HepG2 (cell line): ENCODE measurements around the gene TRIM72. TPM values are rescaled to one million over a fixed set of nuclear protein-coding genes. Genes with fewer than 3 reads are reported as not detected.
"Not testable (repeated sequence)": the region's sequence is repeated elsewhere in the genome, so short reads cannot be mapped to it uniquely, and the experiment has no call there.

Experiments
- ATAC-seq: fragments of 200-7000 bp; cut with Tn5 transposase; 3 replicates; pipeline ENCODE4 v1.9.1; 2020; ENCODE audit warnings: mild to moderate bottlenecking, moderate library complexity
- BruUV-seq: library from RNA; stranded (reverse); fragments of 400-500 nt; replicated peaks from 2 replicates; lab custom pipeline; 2021; lab: Mats Ljungman, UMichigan
- CTCF ChIA-PET: fragments of 300-600 bp; formaldehyde crosslinking; extraction: SDS; loops from one replicate; lab custom pipeline; 2021; ENCODE audit warnings: low total read pairs, inconsistent platforms, low intra/inter-chr PET ratio; lab: Yijun Ruan, JAX
- POLR2A ChIA-PET: fragments of 350-600 bp; sonication (Branson Sonifier 250); formaldehyde crosslinking; loops from one replicate; lab custom pipeline; 2020; ENCODE audit warnings: antibody characterized with exemption, inconsistent platforms; lab: Yijun Ruan, JAX
- DNase-seq: peaks from one replicate; pipeline ENCODE4 v3.0.0-alpha.2; 2015; ENCODE audit warnings: low spot score
- FAIRE-seq: peaks from 3 replicates; lab custom pipeline; 2011; peaks lifted over from hg19 to GRCh38; lab: Jason Lieb, UNC
- H2AFZ ChIP-seq: one replicate; pipeline ENCODE4 v1.6.1; 2011; ENCODE audit warnings: low read length, inconsistent platforms
- H3K27ac ChIP-seq: fragments of 300-600 bp; 3 replicates; pipeline ENCODE4 v1.8.0; 2011; ENCODE audit warnings: mixed run types, mild to moderate bottlenecking, mixed read lengths, low read length, inconsistent platforms; ENCODE audit not compliant: insufficient read depth; ENCODE audit errors: extremely low read length
- H3K27me3 ChIP-seq, 2 experiments: fragments of 200-600 bp in 1 of 2; 2 replicates in 1 of 2; 3 replicates in 1 of 2; pipeline versions ENCODE4 v1.6.0 to v1.8.0; 2011; ENCODE audit warnings: low read length in 2 of 2, mild to moderate bottlenecking in 2 of 2, moderate library complexity in 2 of 2, inconsistent platforms in 1 of 2; ENCODE audit not compliant: insufficient read depth in 2 of 2, control insufficient read depth in 1 of 2
- H3K36me3 ChIP-seq, 2 experiments: fragments of 200-600 bp in 1 of 2; replicated peaks in 1 of 2; 2 replicates in 1 of 2; 3 replicates in 1 of 2; pipeline versions ENCODE4 v1.5.1 to v1.8.0; 2011; ENCODE audit warnings: low read length in 2 of 2, inconsistent platforms in 1 of 2; ENCODE audit not compliant: insufficient read depth in 2 of 2, control insufficient read depth in 1 of 2
- H3K4me1 ChIP-seq: 2 replicates; pipeline ENCODE4 v1.5.1; 2012; ENCODE audit warnings: low read length, inconsistent platforms; ENCODE audit not compliant: insufficient read depth
- H3K4me2 ChIP-seq: 2 replicates; pipeline ENCODE4 v1.6.0; 2011; ENCODE audit warnings: low read depth, low read length, inconsistent platforms
- H3K4me3 ChIP-seq, 3 experiments: fragments of 200-600 bp in 1 of 3; sonication (generic), shearing (Covaris generic) in 1 of 3; replicated peaks in 1 of 3; 2 replicates each; pipeline ENCODE4 v1.5.1; 2011 to 2016; ENCODE audit warnings: low read length in 3 of 3, inconsistent platforms in 2 of 3, low read depth in 2 of 3, mild to moderate bottlenecking in 2 of 3, control low read depth in 1 of 3, mixed read lengths in 1 of 3; ENCODE audit not compliant: insufficient read depth in 1 of 3
- H3K79me2 ChIP-seq: one replicate; pipeline ENCODE4 v1.6.1; 2011; ENCODE audit warnings: low read length, inconsistent platforms; ENCODE audit not compliant: insufficient read depth
- H3K9ac ChIP-seq: 2 replicates; pipeline ENCODE4 v1.6.0; 2011; ENCODE audit warnings: mild to moderate bottlenecking, low read depth, low read length, inconsistent platforms; ENCODE audit not compliant: insufficient read depth
- H3K9me3 ChIP-seq: 2 replicates; pipeline ENCODE4 v1.5.1; 2012; ENCODE audit warnings: mild to moderate bottlenecking, low read length
- H4K20me1 ChIP-seq: 2 replicates; pipeline ENCODE4 v1.6.0; 2011; ENCODE audit warnings: inconsistent platforms, mild to moderate bottlenecking, low read length, moderate library complexity; ENCODE audit not compliant: insufficient read depth
- AGO2 ChIP-seq: fragments of 200-400 bp; formaldehyde crosslinking; optimal IDR thresholded peaks from 2 replicates; pipeline ENCODE3; 2017; ENCODE audit warnings: mild to moderate bottlenecking, low read depth, low read length, moderate library complexity
- AHR ChIP-seq: IDR thresholded peaks from 2 replicates; pipeline ENCODE4 v1.6.1; 2018; ENCODE audit warnings: missing genetic modification reagents, missing compliant biosample characterization
- POLR2A ChIP-seq, 2 experiments: IDR thresholded peaks; 2 replicates each; pipeline ENCODE4 v1.6.1; 2011; ENCODE audit warnings: low read depth in 2 of 2, low read length in 2 of 2, mild to moderate bottlenecking in 1 of 2, moderate library complexity in 1 of 2; ENCODE audit not compliant: insufficient read depth in 1 of 2
- POLR2AphosphoS2 ChIP-seq: IDR thresholded peaks from 2 replicates; pipeline ENCODE4 v1.6.1; 2011; ENCODE audit warnings: low read depth, low read length, improper control_type of control experiment
- POLR2AphosphoS5 ChIP-seq: IDR thresholded peaks from 2 replicates; pipeline ENCODE4 v1.6.1; 2012; ENCODE audit warnings: low read depth, low read length
- POLR2G ChIP-seq: fragments of 200-400 bp; formaldehyde crosslinking; IDR thresholded peaks from 2 replicates; pipeline ENCODE4 v1.6.1; 2018; ENCODE audit warnings: mild to moderate bottlenecking, low read depth, low read length, moderate library complexity
- RBFOX2 ChIP-seq: fragments of 200-400 bp; formaldehyde crosslinking; IDR thresholded peaks from 2 replicates; pipeline ENCODE4 v1.6.1; 2017; ENCODE audit warnings: low read depth, mild to moderate bottlenecking, low read length
- RBM22 ChIP-seq: fragments of 200-400 bp; formaldehyde crosslinking; optimal IDR thresholded peaks from 2 replicates; pipeline ENCODE3; 2017; ENCODE audit warnings: mild to moderate bottlenecking, low read length, moderate library complexity
- THYN1 ChIP-seq: sonication (generic); formaldehyde crosslinking; IDR thresholded peaks from 2 replicates; pipeline ENCODE4 v1.8.1; 2023; ENCODE audit warnings: low read depth, mild to moderate bottlenecking, moderate library complexity, missing genetic modification reagents, borderline replicate concordance
- ZNF230 ChIP-seq: sonication (generic); formaldehyde crosslinking; IDR thresholded peaks from 2 replicates; pipeline ENCODE4 v1.4.0; 2020; ENCODE audit warnings: mild to moderate bottlenecking, missing genetic modification reagents
- ZNF367 ChIP-seq: sonication (generic); formaldehyde crosslinking; IDR thresholded peaks from 2 replicates; pipeline ENCODE4 v1.4.0; 2020; ENCODE audit warnings: missing genetic modification reagents, borderline replicate concordance
- ZNF709 ChIP-seq: sonication (generic); formaldehyde crosslinking; IDR thresholded peaks from 2 replicates; pipeline ENCODE4 v1.5.0; 2020; ENCODE audit warnings: mild to moderate bottlenecking, missing genetic modification reagents
- ZNF792 ChIP-seq: IDR thresholded peaks from 2 replicates; pipeline ENCODE4 v1.6.1; 2016
- ZSCAN9 ChIP-seq: IDR thresholded peaks from 2 replicates; pipeline ENCODE4 v1.6.1; 2016; ENCODE audit warnings: borderline replicate concordance
- WGBS: methylation state at CpG from one replicate; pipeline ENCODE4 v1.1.6; 2017; ENCODE audit warnings: low lambda C conversion rate; 5-methylcytosine and 5-hydroxymethylcytosine counted together
- in situ Hi-C: cut with HindIII; loops from 2 replicates; pipeline ENCODE4 v1.10.0; 2017; ENCODE audit warnings: low pct_unique_long_range_greater_than_20kb; ENCODE audit not compliant: extremely low pct_ligation_motif_present
- intact Hi-C: fragments of 100-400 bp; cut with micrococcal nuclease; formaldehyde crosslinking; loops from one replicate; pipeline ENCODE4 v1.10.0; 2022; ENCODE audit not compliant: unreplicated experiment
- polyA plus RNA-seq, 8 experiments: library from polyadenylated mRNA; depleted of rRNA in 3 of 8; stranded (reverse) in 7 of 8; unstranded in 1 of 8; fragments of >200 nt; fragmentation: Illumina TruSeq in 4 of 8; extraction: Trizol in 4 of 8; gene quantifications; 2 replicates each; pipeline versions ENCODE4 v1.2.1 to v1.2.3, GENCODE V29; 2011 to 2016; ENCODE audit warnings: low read depth in 4 of 8, missing spikeins in 1 of 8, mixed read lengths in 1 of 8; ENCODE audit not compliant: insufficient read depth in 1 of 8
- total RNA-seq, 5 experiments: library from RNA; depleted of rRNA; stranded (reverse); fragments of >200 nt; fragmentation: Illumina TruSeq; extraction: Trizol; gene quantifications; 2 replicates each; pipeline ENCODE4 v1.2.3, GENCODE V29; 2016; ENCODE audit warnings: low read depth in 1 of 5

TRIM72 gene
- total and polyA plus RNA-seq, 2 of the 13 experiments (the other 11 are each of a cell fraction or from before 2014, with no cell fraction given): not detected

DNA sequence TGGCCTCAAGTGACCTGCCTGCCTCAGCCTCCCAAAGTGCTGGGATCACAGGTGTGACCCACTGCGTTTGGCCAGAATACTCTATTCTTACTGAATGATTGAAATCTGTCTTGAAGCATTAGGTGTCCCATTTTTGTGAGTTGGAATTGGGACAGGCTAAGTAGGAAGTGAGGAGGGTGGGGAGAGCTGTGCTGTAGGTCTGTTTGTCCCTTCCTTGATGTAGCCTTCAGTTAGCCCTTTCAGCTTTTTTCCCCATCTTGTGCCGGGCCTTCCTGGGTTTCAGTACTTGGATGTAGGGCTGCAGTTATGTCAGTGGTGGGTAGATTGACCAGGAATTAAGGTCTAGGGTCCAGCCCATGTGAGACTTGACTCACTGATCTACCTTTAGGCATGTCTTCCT, 20.0 kb upstream of the TRIM72 start:
- H3K4me1 ChIP-seq: 0 out of 2 replicates have a peak, but pooled peaks cover 2% of the 10 kb centered on the region
- CTCF ChIA-PET: no interaction called here
- 90% methylated on average over 2 of the region's 2 CpGs for WGBS
- no peak overlapping the region for H2AFZ ChIP-seq
- ATAC-seq (no peak; the same call in 2 of the 3 replicates), FAIRE-seq (no peak), DNase-seq (no peak)
- H3K27me3 ChIP-seq: no peaks in the 10 kb centered on the region
- no peak overlapping the region for H3K4me3 ChIP-seq
- no TSS peak for BruUV-seq
- H3K4me2 ChIP-seq: no peak overlapping the region
- H3K9me3 ChIP-seq: no peaks in the 10 kb centered on the region
- H4K20me1 ChIP-seq: peaks cover 37% of the 10 kb centered on the region
- POLR2A ChIA-PET: interaction anchor here (1.2 to 2.0 kb wide), 3 partner anchors 8 to 14 kb away, joined by 4 to 9 read pairs (median 5); partner anchors contain the start of gene FUS
- TF ChIP-seq ZNF230 (0 out of 2 replicates have a peak, but pooled peaks have one; percentile 51), ZNF367 (no peak), POLR2G (peak; percentile 48), AHR (CRISPR knock-in tag) (no peak), RBM22 (peak; percentile 62)
- intact Hi-C loops: no loop called here
- H3K9ac ChIP-seq: no peak overlapping the region
- H3K27ac ChIP-seq: no peak overlapping the region
- peaks cover 38 to 69% of the 10 kb centered on the region in 2 experiments for H3K36me3 ChIP-seq
- in situ Hi-C loops: no loop called here
- no peaks in the 10 kb centered on the region for H3K79me2 ChIP-seq

DNA sequence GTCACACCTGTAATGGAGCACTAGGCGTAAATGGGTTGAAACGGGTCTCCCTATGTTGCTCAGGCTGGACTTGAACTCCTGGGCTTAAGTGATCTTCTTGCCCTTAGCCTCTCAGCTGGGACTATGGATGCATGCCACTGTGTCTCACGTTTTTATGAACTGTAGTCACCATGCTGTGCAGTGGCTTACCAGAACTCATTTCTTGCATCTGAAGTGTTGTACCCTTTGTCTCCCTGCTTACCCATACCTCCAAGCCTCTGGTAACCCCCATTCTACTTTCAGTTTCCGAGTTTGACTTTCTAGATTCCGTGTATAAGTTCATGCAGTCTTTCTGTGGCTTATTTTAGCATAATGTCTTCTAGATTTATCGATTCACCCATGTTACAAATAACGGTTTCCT, 19.0 kb upstream of the TRIM72 start:
- no peak for ATAC-seq
- POLR2A ChIA-PET: interaction anchor here (1.3 kb wide), 1 partner anchor 12 kb away, joined by 3 read pairs; no protein-coding TSS in a partner anchor
- H3K4me3 ChIP-seq: no peak overlapping the region
- in situ Hi-C loops: no loop called here
- no peak overlapping the region for H3K27ac ChIP-seq
- TF ChIP-seq ZSCAN9: no peak
- TF ChIP-seq ZNF709 (CRISPR knock-in tag): no peak
- peak; percentile 80 for TF ChIP-seq RBFOX2
- TF ChIP-seq POLR2AphosphoS5: 0 out of 2 replicates have a peak, but pooled peaks have one; percentile 12
- peak in 1 of 2 experiments; percentile 57; a peak in 2 of 4 replicates for TF ChIP-seq POLR2A (IDR thresholded peaks at IDR 0.05; ENCODE audit: insufficient read depth in 1 of 2, low read depth in 2 of 2, low read length in 2 of 2)
- no peak for TF ChIP-seq ZNF792
- peak; percentile 66 for TF ChIP-seq AGO2
- TF ChIP-seq POLR2AphosphoS2: peak; percentile 52; the same call in 1 of the 2 replicates
- peak; percentile 45; the same call in 1 of the 2 replicates for TF ChIP-seq POLR2G
- TF ChIP-seq RBM22: peak; percentile 98
- TF ChIP-seq THYN1 (CRISPR knock-in tag): no peak
- TF ChIP-seq, all 625 proteins: peak for 7
- H3K36me3 ChIP-seq: peaks cover 29 to 59% of the 10 kb centered on the region in 2 experiments
- H3K79me2 ChIP-seq: no peaks in the 10 kb centered on the region
- intact Hi-C loops: no loop called here
- FAIRE-seq (peak; percentile 37), DNase-seq (no peak)
- CTCF ChIA-PET: no interaction called here
- H4K20me1 ChIP-seq: peaks cover 31% of the 10 kb centered on the region
- H3K4me2 ChIP-seq: no peak overlapping the region
- no peaks in the 10 kb centered on the region for H3K9me3 ChIP-seq
- WGBS: 93% methylated on average over 7 of the region's 7 CpGs
- BruUV-seq: no TSS peak
- H3K4me1 ChIP-seq: peaks cover 9% of the 10 kb centered on the region
- no peak overlapping the region for H3K9ac ChIP-seq
- H2AFZ ChIP-seq: no peak overlapping the region
- H3K27me3 ChIP-seq: no peaks in the 10 kb centered on the region

- ATAC-seq, intact Hi-C loops, in situ Hi-C loops: not testable (repeated sequence)
Measured at GRCh38 chr16:31195861-31196260, 18.1 kb upstream of the TRIM72 start.

More at GRCh38 chr16:31195861-31196260, 18.1 kb upstream of the TRIM72 start:
- H3K9me3 ChIP-seq, CTCF ChIA-PET, H2AFZ ChIP-seq, H3K4me3 ChIP-seq, H3K9ac ChIP-seq, FAIRE-seq, H3K27me3 ChIP-seq, H3K79me2 ChIP-seq, H3K27ac ChIP-seq, DNase-seq, BruUV-seq, H3K4me2 ChIP-seq: not testable (repeated sequence)
- 94% methylated on average over 11 of the region's 11 CpGs for WGBS
- Histone ChIP-seq H3K36me3 (peaks cover 21 to 49% of the 10 kb centered on the region in 2 experiments), H3K4me1 (peaks cover 18% of the 10 kb centered on the region), H4K20me1 (peaks cover 22% of the 10 kb centered on the region)
- POLR2A ChIA-PET: interaction anchor here (1.2 to 4.0 kb wide), 4 partner anchors 12 to 78 kb away, joined by 3 to 34 read pairs (median 4); partner anchors contain the start of genes FUS and KAT8
